Vagina (tissue), 2 donors: ENCODE measurements around the gene KRTAP1-1.

Experiments used
- CTCF ChIP-seq, 3 experiments: fragments of 450-650 bp in 2 of 3; fragments of 200-600 bp in 1 of 3; sonication (generic) in 1 of 3; IDR thresholded peaks; one replicate each; pipeline ENCODE4 v1.5.1; 2017 to 2019; ENCODE audit warnings: antibody characterized with exemption in 3 of 3, mild to moderate bottlenecking in 2 of 3, moderate library complexity in 2 of 3
- POLR2A ChIP-seq, 2 donors: fragments of 450-650 bp; IDR thresholded peaks; one replicate each; pipeline ENCODE4 v1.6.1; 2017; ENCODE audit warnings: antibody characterized with exemption in 2 of 2, mild to moderate bottlenecking in 2 of 2, moderate library complexity in 2 of 2
- POLR2AphosphoS5 ChIP-seq, 2 donors: sonication (generic); formaldehyde crosslinking; IDR thresholded peaks; one replicate each; pipeline ENCODE4 v1.9.0; 2017; ENCODE audit warnings: antibody characterized with exemption in 2 of 2, mild to moderate bottlenecking in 2 of 2, low read depth in 1 of 2; ENCODE audit not compliant: insufficient read depth in 1 of 2

GRCh38 chr17:40995116-40995515 lies 46.1 kb downstream of the KRTAP1-1 start:
- TF ChIP-seq POLR2AphosphoS5 (IDR thresholded peaks at IDR 0.05; ENCODE audit: insufficient read depth in 1 of 2, low read depth in 1 of 2) (no peak), POLR2A (IDR thresholded peaks at IDR 0.05) (no peak), CTCF (IDR thresholded peaks at IDR 0.05) (no peak)
